ENCODE data around the gene ZNF710. TPM values are rescaled to one million over a fixed set of nuclear protein-coding genes. Genes with fewer than 3 reads are reported as not detected.

The ZNF710 gene
- total and polyA plus RNA-seq, 3 donors from 2014 or later, result 5.7 to 9.4 (median 7.8) TPM

GRCh38 chr15:90079619-90080457 is 78.7 kb downstream of the ZNF710 start:
- no peak for DNase-seq
- 74 to 91% methylated on average over 4 to 28 of the region's 28 CpGs for WGBS, 2 donors
- Histone ChIP-seq H3K27me3 (no peaks in the 10 kb centered on the region), H3K9me3 (no peaks in the 10 kb centered on the region), H3K27ac (no peak overlapping the region), H3K4me1 (no peaks in the 10 kb centered on the region), H3K4me3 (no peak overlapping the region), H3K36me3 (ENCODE audit: low read depth, missing control alignments) (no peaks in the 10 kb centered on the region)
- intact Hi-C loops (cut with DNase I; ENCODE audit: low total_unique reads), result loop anchor here (10.0 kb wide), 2 partner anchors 175 to 345 kb away; no protein-coding TSS in a partner anchor
- TF ChIP-seq CTCF (IDR thresholded peaks at IDR 0.05), result no peak
- TF ChIP-seq POLR2A (IDR thresholded peaks at IDR 0.05), result no peak

- Histone ChIP-seq H3K27me3 (no peaks in the 10 kb centered on the region), H3K4me3 (no peak overlapping the region), H3K27ac (no peak overlapping the region), H3K9me3 (no peaks in the 10 kb centered on the region), H3K4me1 (no peaks in the 10 kb centered on the region), H3K36me3 (ENCODE audit: low read depth, missing control alignments) (no peaks in the 10 kb centered on the region)
- intact Hi-C loops (cut with DNase I; ENCODE audit: low total_unique reads), result no loop called here
- no peak for DNase-seq
- whole genome bisulfite sequencing, 2 donors, result 87 to 90% methylated on average over 7 to 9 of the region's 9 CpGs
- TF ChIP-seq POLR2A (IDR thresholded peaks at IDR 0.05) (no peak), CTCF (IDR thresholded peaks at IDR 0.05) (no peak)
These were observed 79.3 kb downstream of the ZNF710 start for GRCh38 chr15:90080458-90080755.

- WGBS, 2 donors, result 87 to 95% methylated on average over 10 to 11 of the region's 11 CpGs
- no peak overlapping the region for H3K27ac ChIP-seq
- no peak for DNase-seq
- no peak overlapping the region for H3K4me3 ChIP-seq
- intact Hi-C loops (cut with DNase I; ENCODE audit: low total_unique reads), result no loop called here
- no peaks in the 10 kb centered on the region for H3K9me3 ChIP-seq
- no peaks in the 10 kb centered on the region for H3K4me1 ChIP-seq
- no peaks in the 10 kb centered on the region for H3K36me3 ChIP-seq (ENCODE audit: low read depth, missing control alignments)
- H3K27me3 ChIP-seq, result no peaks in the 10 kb centered on the region
- TF ChIP-seq POLR2A (IDR thresholded peaks at IDR 0.05) (no peak), CTCF (IDR thresholded peaks at IDR 0.05) (no peak)
These were observed 79.8 kb downstream of the ZNF710 start for GRCh38 chr15:90080818-90081393.

GRCh38 chr15:90082140-90082715 is 81.1 kb downstream of the ZNF710 start:
- intact Hi-C loops (cut with DNase I; ENCODE audit: low total_unique reads), result no loop called here
- H3K4me3 ChIP-seq, result no peak overlapping the region
- no peaks in the 10 kb centered on the region for H3K4me1 ChIP-seq
- H3K27me3 ChIP-seq, result no peaks in the 10 kb centered on the region
- TF ChIP-seq POLR2A (IDR thresholded peaks at IDR 0.05), result no peak
- no peak for TF ChIP-seq CTCF (IDR thresholded peaks at IDR 0.05)
- no peaks in the 10 kb centered on the region for H3K36me3 ChIP-seq (ENCODE audit: low read depth, missing control alignments)
- no peaks in the 10 kb centered on the region for H3K9me3 ChIP-seq
- DNase-seq, result no peak
- WGBS, 2 donors, result 63 to 65% methylated on average over 7 to 9 of the region's 9 CpGs
- no peak overlapping the region for H3K27ac ChIP-seq

Data from testis (tissue), 3 donors.